ENCODE measurements around the gene PKIG.

DNA sequence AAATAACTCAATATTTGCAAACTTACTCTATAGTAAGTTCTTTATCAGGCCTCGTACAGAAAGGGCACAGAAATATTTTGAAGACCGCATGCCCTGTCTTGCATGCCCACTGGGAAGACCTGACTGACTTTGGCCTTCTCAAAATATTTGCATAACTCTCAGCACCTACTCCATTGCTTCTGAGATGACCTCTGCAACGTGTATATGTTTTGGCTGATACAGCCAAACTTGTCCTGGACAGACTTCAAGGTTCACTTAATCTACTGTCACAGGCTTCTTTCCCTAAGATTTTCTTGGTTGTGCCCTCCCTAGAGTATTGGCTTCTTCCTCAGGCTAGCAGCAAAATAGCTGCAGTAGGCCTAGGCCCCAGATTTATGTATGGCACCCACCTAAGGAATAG, 39.0 kb upstream of the PKIG start:
- no peak for TF ChIP-seq POLR2A (IDR thresholded peaks at IDR 0.05)
- TF ChIP-seq, protein P1, sequence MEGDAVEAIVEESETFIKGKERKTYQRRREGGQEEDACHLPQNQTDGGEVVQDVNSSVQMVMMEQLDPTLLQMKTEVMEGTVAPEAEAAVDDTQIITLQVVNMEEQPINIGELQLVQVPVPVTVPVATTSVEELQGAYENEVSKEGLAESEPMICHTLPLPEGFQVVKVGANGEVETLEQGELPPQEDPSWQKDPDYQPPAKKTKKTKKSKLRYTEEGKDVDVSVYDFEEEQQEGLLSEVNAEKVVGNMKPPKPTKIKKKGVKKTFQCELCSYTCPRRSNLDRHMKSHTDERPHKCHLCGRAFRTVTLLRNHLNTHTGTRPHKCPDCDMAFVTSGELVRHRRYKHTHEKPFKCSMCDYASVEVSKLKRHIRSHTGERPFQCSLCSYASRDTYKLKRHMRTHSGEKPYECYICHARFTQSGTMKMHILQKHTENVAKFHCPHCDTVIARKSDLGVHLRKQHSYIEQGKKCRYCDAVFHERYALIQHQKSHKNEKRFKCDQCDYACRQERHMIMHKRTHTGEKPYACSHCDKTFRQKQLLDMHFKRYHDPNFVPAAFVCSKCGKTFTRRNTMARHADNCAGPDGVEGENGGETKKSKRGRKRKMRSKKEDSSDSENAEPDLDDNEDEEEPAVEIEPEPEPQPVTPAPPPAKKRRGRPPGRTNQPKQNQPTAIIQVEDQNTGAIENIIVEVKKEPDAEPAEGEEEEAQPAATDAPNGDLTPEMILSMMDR (IDR thresholded peaks at IDR 0.05), result no peak

Measured in adrenal gland (tissue), 5 donors.